Mesenchymal stem cell (in vitro differentiated cells and primary cell): Measurements from ENCODE around the gene ACACA.
A peak's percentile ranks its signal among the peaks of the same experiment; 100 is the strongest.

Source experiments
- DNase-seq: peaks from one replicate; pipeline ENCODE4 v3.0.0-alpha.2; 2013
- H2AFZ ChIP-seq: one replicate; pipeline ENCODE4 v1.6.1; 2013; ENCODE audit warnings: low read depth, mild to moderate bottlenecking, control low read depth, inconsistent platforms, low read length, moderate library complexity
- H2AK5ac ChIP-seq: 2 replicates; pipeline ENCODE4 v1.6.1; 2013; ENCODE audit warnings: low read length, moderate library complexity, mild to moderate bottlenecking, inconsistent platforms; ENCODE audit not compliant: severe bottlenecking
- H2BK120ac ChIP-seq: one replicate; pipeline ENCODE4 v1.6.1; 2013; ENCODE audit warnings: low read depth, mild to moderate bottlenecking, inconsistent platforms, low read length, moderate library complexity
- H2BK12ac ChIP-seq, 2 experiments: one replicate each; pipeline ENCODE4 v1.6.1; 2013; ENCODE audit warnings: inconsistent platforms in 2 of 2, low read length in 2 of 2, mild to moderate bottlenecking in 2 of 2, moderate library complexity in 2 of 2, control low read depth in 1 of 2
- H2BK15ac ChIP-seq: one replicate; pipeline ENCODE4 v1.6.1; 2013; ENCODE audit warnings: mild to moderate bottlenecking, low read depth, inconsistent platforms; ENCODE audit not compliant: poor library complexity, severe bottlenecking
- H2BK5ac ChIP-seq: 2 replicates; pipeline ENCODE4 v1.6.1; 2013; ENCODE audit warnings: low read depth, mild to moderate bottlenecking, low read length, control low read depth, inconsistent platforms; ENCODE audit not compliant: poor library complexity, severe bottlenecking
- H3K14ac ChIP-seq, 2 experiments: one replicate each; pipeline ENCODE4 v1.6.1; 2013; ENCODE audit warnings: inconsistent platforms in 2 of 2, low read length in 2 of 2, control low read depth in 1 of 2, mild to moderate bottlenecking in 1 of 2, moderate library complexity in 1 of 2
- H3K18ac ChIP-seq, 2 experiments: one replicate each; pipeline ENCODE4 v1.6.1; 2013; ENCODE audit warnings: inconsistent platforms in 2 of 2, low read length in 2 of 2, control low read depth in 1 of 2, low read depth in 1 of 2, mild to moderate bottlenecking in 1 of 2
- H3K23ac ChIP-seq, 2 experiments: one replicate each; pipeline ENCODE4 v1.6.1; 2013; ENCODE audit warnings: inconsistent platforms in 2 of 2, low read length in 2 of 2, mild to moderate bottlenecking in 2 of 2, moderate library complexity in 2 of 2, control low read depth in 1 of 2
- H3K27ac ChIP-seq: 2 replicates; pipeline ENCODE4 v1.5.1; 2013; ENCODE audit warnings: mild to moderate bottlenecking, moderate library complexity, low read length, control low read depth, inconsistent platforms; ENCODE audit not compliant: poor library complexity, severe bottlenecking
- H3K27me3 ChIP-seq, 2 experiments: 2 replicates each; pipeline versions ENCODE4 v1.6.1 to v1.7.0; 2013; ENCODE audit warnings: low read length in 2 of 2, mild to moderate bottlenecking in 2 of 2, moderate library complexity in 2 of 2, control low read depth in 1 of 2, inconsistent platforms in 1 of 2; ENCODE audit not compliant: control insufficient read depth in 1 of 2, insufficient read depth in 1 of 2
- H3K36me3 ChIP-seq, 2 experiments: 2 replicates each; pipeline versions ENCODE4 v1.6.1 to v1.7.0; 2013; ENCODE audit warnings: low read length in 2 of 2, control low read depth in 1 of 2, inconsistent platforms in 1 of 2, low read depth in 1 of 2, mild to moderate bottlenecking in 1 of 2; ENCODE audit not compliant: insufficient read depth in 2 of 2, control insufficient read depth in 1 of 2
- H3K4ac ChIP-seq, 2 experiments: one replicate each; pipeline ENCODE4 v1.6.1; 2013; ENCODE audit warnings: inconsistent platforms in 2 of 2, low read length in 2 of 2, mild to moderate bottlenecking in 2 of 2, moderate library complexity in 2 of 2, control low read depth in 1 of 2, low read depth in 1 of 2
- H3K4me1 ChIP-seq: 2 replicates; pipeline ENCODE4 v1.6.1; 2013; ENCODE audit warnings: low read depth, low read length, control low read depth; ENCODE audit not compliant: control insufficient read depth, insufficient read depth
- H3K4me2 ChIP-seq: 2 replicates; pipeline ENCODE4 v1.6.1; 2013; ENCODE audit warnings: low read length, mild to moderate bottlenecking, inconsistent platforms; ENCODE audit not compliant: poor library complexity, severe bottlenecking
- H3K4me3 ChIP-seq, 2 experiments: 2 replicates each; pipeline versions ENCODE4 v1.5.1 to v1.7.0; 2013; ENCODE audit warnings: low read length in 2 of 2, mild to moderate bottlenecking in 2 of 2, control low read depth in 1 of 2, low read depth in 1 of 2; ENCODE audit not compliant: insufficient read depth in 1 of 2
- H3K79me1 ChIP-seq: replicated peaks from 2 replicates; pipeline ENCODE4 v1.6.1; 2013; ENCODE audit warnings: mild to moderate bottlenecking, control low read depth, low read length, inconsistent platforms; ENCODE audit not compliant: poor library complexity, severe bottlenecking
- H3K9ac ChIP-seq: 2 replicates; pipeline ENCODE4 v1.7.0; 2013; ENCODE audit warnings: mild to moderate bottlenecking, low read length, moderate library complexity
- H3K9me3 ChIP-seq: 2 replicates; pipeline ENCODE4 v1.7.0; 2013; ENCODE audit warnings: mild to moderate bottlenecking, low read length; ENCODE audit not compliant: control insufficient read depth
- H4K8ac ChIP-seq: one replicate; pipeline ENCODE4 v1.6.1; 2013; ENCODE audit warnings: inconsistent platforms, mild to moderate bottlenecking, low read length, moderate library complexity
- H4K91ac ChIP-seq: one replicate; pipeline ENCODE4 v1.6.1; 2013; ENCODE audit warnings: mild to moderate bottlenecking, low read length, inconsistent platforms
- WGBS: methylation state at CpG from one replicate; pipeline ENCODE4 v1.1.7; 2013; ENCODE audit warnings: mixed read lengths; 5-methylcytosine and 5-hydroxymethylcytosine counted together

Gene ACACA

GRCh38 chr17:37045351-37045922, 361.2 kb downstream of the ACACA start:
- no peaks in the 10 kb centered on the region for H3K27me3 ChIP-seq
- no peak overlapping the region for H2BK12ac ChIP-seq
- peaks cover 6% of the 10 kb centered on the region for H3K4me1 ChIP-seq
- no peak overlapping the region for H2BK15ac ChIP-seq
- H3K9me3 ChIP-seq = no peaks in the 10 kb centered on the region
- H2AFZ ChIP-seq = no peak overlapping the region
- H3K27ac ChIP-seq = no peak overlapping the region
- 67% methylated on average over 7 of the region's 7 CpGs for WGBS
- no peak overlapping the region for H4K8ac ChIP-seq
- H3K79me1 ChIP-seq = peaks cover 8% of the 10 kb centered on the region
- H2BK120ac ChIP-seq = no peak overlapping the region
- no peak overlapping the region for H3K9ac ChIP-seq
- H3K4ac ChIP-seq = no peak overlapping the region
- H3K36me3 ChIP-seq = peaks cover 1 to 19% of the 10 kb centered on the region in 2 experiments
- H3K23ac ChIP-seq = no peak overlapping the region
- no peak overlapping the region for H3K14ac ChIP-seq
- DNase-seq = no peak
- H3K4me2 ChIP-seq = no peak overlapping the region
- H3K4me3 ChIP-seq = no peak overlapping the region
- H4K91ac ChIP-seq = no peak overlapping the region
- H2BK5ac ChIP-seq = no peak overlapping the region
- no peak overlapping the region for H2AK5ac ChIP-seq
- H3K18ac ChIP-seq = no peak overlapping the region

GRCh38 chr17:37043201-37043600, 363.4 kb downstream of the ACACA start:
- H3K27ac ChIP-seq = no peak overlapping the region
- no peak overlapping the region for H2BK15ac ChIP-seq
- H2BK5ac ChIP-seq = no peak overlapping the region
- H2AFZ ChIP-seq = no peak overlapping the region
- H3K27me3 ChIP-seq = no peaks in the 10 kb centered on the region
- H3K4me1 ChIP-seq = peaks cover 6% of the 10 kb centered on the region
- no peak overlapping the region for H3K18ac ChIP-seq
- H3K9me3 ChIP-seq = no peaks in the 10 kb centered on the region
- DNase-seq = peak; percentile 14
- no peak overlapping the region for H3K9ac ChIP-seq
- H2AK5ac ChIP-seq = no peak overlapping the region
- H3K36me3 ChIP-seq = peaks cover 0 to 10% of the 10 kb centered on the region in 2 experiments
- H2BK12ac ChIP-seq = no peak overlapping the region
- no peak overlapping the region for H2BK120ac ChIP-seq
- no peak overlapping the region for H3K4me2 ChIP-seq
- H3K4me3 ChIP-seq = no peak overlapping the region
- WGBS = 72% methylated on average over 3 of the region's 3 CpGs
- H3K4ac ChIP-seq = no peak overlapping the region
- no peak overlapping the region for H3K14ac ChIP-seq
- peaks cover 11% of the 10 kb centered on the region for H3K79me1 ChIP-seq
- no peak overlapping the region for H4K8ac ChIP-seq
- H4K91ac ChIP-seq = no peak overlapping the region
- H3K23ac ChIP-seq = no peak overlapping the region

- Histone ChIP-seq H3K79me1 (peaks cover 13% of the 10 kb centered on the region), H3K27ac (no peak overlapping the region), H3K36me3 (peaks cover 4 to 16% of the 10 kb centered on the region in 2 experiments), H3K27me3 (no peaks in the 10 kb centered on the region), H2AK5ac (no peak overlapping the region), H2AFZ (no peak overlapping the region), H2BK15ac (no peak overlapping the region), H4K91ac (no peak overlapping the region), H2BK12ac (no peak overlapping the region), H3K18ac (no peak overlapping the region), H4K8ac (no peak overlapping the region), H2BK5ac (peak overlapping the region; percentile 53), H3K9ac (no peak overlapping the region), H3K4me1 (peaks cover 6% of the 10 kb centered on the region), H3K4ac (no peak overlapping the region), H2BK120ac (no peak overlapping the region), H3K9me3 (no peaks in the 10 kb centered on the region), H3K4me2 (no peak overlapping the region), H3K4me3 (no peak overlapping the region), H3K23ac (no peak overlapping the region), H3K14ac (no peak overlapping the region)
- no peak for DNase-seq
These were observed 364.7 kb downstream of the ACACA start for GRCh38 chr17:37041932-37042331.

GRCh38 chr17:37039269-37039668, 367.4 kb downstream of the ACACA start:
- no peak overlapping the region for H3K4ac ChIP-seq
- H3K14ac ChIP-seq = no peak overlapping the region
- peaks cover 4 to 16% of the 10 kb centered on the region in 2 experiments for H3K36me3 ChIP-seq
- H3K9me3 ChIP-seq = no peaks in the 10 kb centered on the region
- H2AK5ac ChIP-seq = no peak overlapping the region
- no peak overlapping the region for H3K9ac ChIP-seq
- WGBS = 85% methylated on average over 5 of the region's 6 CpGs
- H2BK15ac ChIP-seq = no peak overlapping the region
- H4K91ac ChIP-seq = no peak overlapping the region
- H2AFZ ChIP-seq = no peak overlapping the region
- H3K79me1 ChIP-seq = peaks cover 19% of the 10 kb centered on the region
- no peak overlapping the region for H2BK120ac ChIP-seq
- no peak overlapping the region for H3K18ac ChIP-seq
- no peaks in the 10 kb centered on the region for H3K27me3 ChIP-seq
- H3K27ac ChIP-seq = no peak overlapping the region
- H3K23ac ChIP-seq = no peak overlapping the region
- no peak for DNase-seq
- H3K4me2 ChIP-seq = no peak overlapping the region
- H4K8ac ChIP-seq = no peak overlapping the region
- H2BK5ac ChIP-seq = no peak overlapping the region
- H3K4me1 ChIP-seq = peaks cover 2% of the 10 kb centered on the region
- H3K4me3 ChIP-seq = no peak overlapping the region
- H2BK12ac ChIP-seq = no peak overlapping the region
